Endothelial cell of umbilical vein (primary cell): Measurements from ENCODE around the gene DNAH3. TPM values are rescaled to one million over a fixed set of nuclear protein-coding genes. Genes with fewer than 3 reads are reported as not detected.
"Not testable (repeated sequence)": the region's sequence is repeated elsewhere in the genome, so short reads cannot be mapped to it uniquely, and the experiment has no call there.

Experiments used
- BruUV-seq: library from RNA; stranded (reverse); fragments of 400-500 nt; replicated peaks from 2 replicates; lab custom pipeline; 2021; lab: Mats Ljungman, UMichigan
- CTCF ChIA-PET: fragments of 300-600, 350-600 bp; sonication (Branson Sonifier 250); formaldehyde crosslinking; loops from one replicate; lab custom pipeline; 2021; ENCODE audit warnings: antibody characterized with exemption, inconsistent platforms; lab: Charles Lee
- POLR2A ChIA-PET: fragments of 300-600, 350-600 bp; sonication (Branson Sonifier 250); formaldehyde crosslinking; loops from one replicate; lab custom pipeline; 2021; ENCODE audit warnings: antibody characterized with exemption, inconsistent platforms; lab: Charles Lee
- DNase-seq: peaks from one replicate; pipeline ENCODE4 v3.0.0-alpha.2; 2011; ENCODE audit warnings: low read depth, low spot score
- FAIRE-seq: peaks from 2 replicates; lab custom pipeline; 2011; peaks lifted over from hg19 to GRCh38; lab: Jason Lieb, UNC
- H2AFZ ChIP-seq: 2 replicates; pipeline ENCODE4 v1.6.0; 2012; ENCODE audit warnings: low read depth, low read length, control low read depth, inconsistent platforms
- H3K27ac ChIP-seq: 2 replicates; pipeline ENCODE4 v1.5.1; 2011; ENCODE audit warnings: low read depth, mild to moderate bottlenecking, control low read depth, low read length, moderate library complexity; ENCODE audit not compliant: insufficient read depth
- H3K27me3 ChIP-seq, 2 experiments: 2 replicates each; pipeline versions ENCODE4 v1.6.0 to v1.6.1; 2011; ENCODE audit warnings: low read length in 2 of 2, mixed read lengths in 1 of 2; ENCODE audit not compliant: control insufficient read depth in 2 of 2, insufficient read depth in 2 of 2
- H3K36me3 ChIP-seq, 2 experiments: 2 replicates in 1 of 2; 3 replicates in 1 of 2; pipeline ENCODE4 v1.5.1; 2011; ENCODE audit warnings: low read length in 2 of 2, mild to moderate bottlenecking in 1 of 2, moderate library complexity in 1 of 2; ENCODE audit not compliant: control insufficient read depth in 2 of 2, insufficient read depth in 2 of 2; ENCODE audit errors: extremely low read depth in 1 of 2
- H3K4me1 ChIP-seq: 3 replicates; pipeline ENCODE4 v1.5.1; 2011; ENCODE audit warnings: mild to moderate bottlenecking, low read length; ENCODE audit not compliant: control insufficient read depth, insufficient read depth; ENCODE audit errors: extremely low read depth
- H3K4me2 ChIP-seq: 2 replicates; pipeline ENCODE4 v1.6.1; 2011; ENCODE audit warnings: low read length, control low read depth, mixed read lengths; ENCODE audit not compliant: insufficient read depth
- H3K4me3 ChIP-seq, 3 experiments: fragments of 200-600 bp in 1 of 3; sonication (generic), shearing (Covaris generic) in 1 of 3; replicated peaks in 1 of 3; 2 replicates each; pipeline ENCODE4 v1.5.1; 2011 to 2016; ENCODE audit warnings: control low read depth in 3 of 3, low read length in 3 of 3, mild to moderate bottlenecking in 2 of 3, inconsistent platforms in 1 of 3, low read depth in 1 of 3, moderate library complexity in 1 of 3; ENCODE audit not compliant: insufficient read depth in 1 of 3
- H3K79me2 ChIP-seq: 2 replicates; pipeline ENCODE4 v1.6.0; 2012; ENCODE audit warnings: low read length, inconsistent platforms; ENCODE audit not compliant: control insufficient read depth, insufficient read depth
- H3K9ac ChIP-seq: replicated peaks from 2 replicates; pipeline ENCODE3; 2011; ENCODE audit warnings: low read length, control low read depth; ENCODE audit not compliant: insufficient read depth; ENCODE audit errors: extremely low read depth
- H3K9me1 ChIP-seq: replicated peaks from 3 replicates; pipeline ENCODE4 v1.6.0; 2011; ENCODE audit warnings: mild to moderate bottlenecking, low read length; ENCODE audit not compliant: control insufficient read depth, insufficient read depth; ENCODE audit errors: extremely low read depth
- H3K9me3 ChIP-seq: replicated peaks from 2 replicates; pipeline ENCODE4 v1.5.1; 2012; ENCODE audit warnings: low read length, inconsistent platforms; ENCODE audit not compliant: control insufficient read depth, insufficient read depth
- H4K20me1 ChIP-seq: replicated peaks from 2 replicates; pipeline ENCODE3; 2011; ENCODE audit warnings: mild to moderate bottlenecking, low read length; ENCODE audit not compliant: control insufficient read depth, insufficient read depth; ENCODE audit errors: extremely low read depth
- CTCF ChIP-seq, 2 donors: IDR thresholded peaks; 1 replicate in 1 of 2; 2 replicates in 1 of 2; pipeline ENCODE4 v1.5.1; 2011; ENCODE audit warnings: low read length in 2 of 2, mild to moderate bottlenecking in 2 of 2, moderate library complexity in 2 of 2, control low read depth in 1 of 2, inconsistent platforms in 1 of 2, low read depth in 1 of 2; ENCODE audit not compliant: insufficient read depth in 1 of 2; ENCODE audit errors: extremely low read depth in 1 of 2
- EZH2 ChIP-seq: IDR thresholded peaks from 2 replicates; pipeline ENCODE4 v1.6.1; 2012; ENCODE audit warnings: borderline replicate concordance, low read depth, mild to moderate bottlenecking, moderate library complexity, low read length, inconsistent platforms; ENCODE audit not compliant: severe bottlenecking
- dilution Hi-C: fragments of 300-500 bp; cut with MboI; formaldehyde crosslinking; loops from one replicate; pipeline ENCODE4 v1.15.0; 2019; ENCODE audit warnings: low sequenced_read_pairs; ENCODE audit not compliant: extremely low pct_ligation_motif_present
- intact Hi-C: fragments of 100-400 bp; cut with micrococcal nuclease; formaldehyde crosslinking; loops from one replicate; pipeline ENCODE4 v1.10.0; 2022
- polyA plus RNA-seq, 4 experiments: library from polyadenylated mRNA; depleted of rRNA in 3 of 4; stranded (reverse) in 3 of 4; unstranded in 1 of 4; fragments of >200 nt; gene quantifications; 2 replicates each; pipeline versions ENCODE4 v1.2.1 to v1.2.3, GENCODE V29; 2011 to 2012; ENCODE audit warnings: missing spikeins in 1 of 4
- total RNA-seq: library from RNA; stranded (reverse); gene quantifications from 2 replicates; pipeline ENCODE4 v1.2.3, GENCODE V29; 2021

Gene DNAH3
- total and polyA plus RNA-seq, 2 donors (not counting 3 experiments of a cell fraction or from before 2014, with no cell fraction given) = not detected

- TF ChIP-seq EZH2 (no peak), CTCF (IDR thresholded peaks at IDR 0.05; ENCODE audit: extremely low read depth in 1 of 2, insufficient read depth in 1 of 2, low read depth in 1 of 2, low read length in 2 of 2) (peak; percentile 49 to 54)
- no peak overlapping the region for H3K9ac ChIP-seq
- H3K9me1 ChIP-seq = no peaks in the 10 kb centered on the region
- H3K27me3 ChIP-seq = no peaks in the 10 kb centered on the region
- no peaks in the 10 kb centered on the region for H3K79me2 ChIP-seq
- FAIRE-seq (peak; percentile 94), DNase-seq (peak; percentile 65)
- H3K27ac ChIP-seq = no peak overlapping the region
- no TSS peak for BruUV-seq
- H3K4me3 ChIP-seq = no peak overlapping the region
- dilution Hi-C loops (no loop called here), intact Hi-C loops (loop anchor here (1.0 to 5.0 kb wide), 7 partner anchors 31 to 1165 kb away; partner anchors contain the start of gene CRYM)
- H2AFZ ChIP-seq = no peak overlapping the region
- no peak overlapping the region for H3K4me2 ChIP-seq
- H4K20me1 ChIP-seq = no peaks in the 10 kb centered on the region
- H3K9me3 ChIP-seq = no peaks in the 10 kb centered on the region
- H3K4me1 ChIP-seq = peaks cover 13% of the 10 kb centered on the region
- peaks cover 0 to 3% of the 10 kb centered on the region in 2 experiments for H3K36me3 ChIP-seq
- ChIA-PET POLR2A (interaction anchor here (0.6 to 1.0 kb wide), 4 partner anchors 53 to 364 kb away, joined by 4 to 5 read pairs (median 4); no protein-coding TSS in a partner anchor), CTCF (interaction anchor here (0.6 to 5.1 kb wide), 26 partner anchors 9 to 1497 kb away, joined by 3 to 117 read pairs (median 4); partner anchors contain the start of gene CRYM)
Observed at GRCh38 chr16:21156767-21157467, 6.3 kb upstream of the DNAH3 start.

GRCh38 chr16:21156011-21156410, 5.4 kb upstream of the DNAH3 start:
- CTCF ChIA-PET = interaction anchor here (0.9 to 5.1 kb wide), 10 partner anchors 17 to 1165 kb away, joined by 3 to 117 read pairs (median 5); no protein-coding TSS in a partner anchor
- BruUV-seq = not testable (repeated sequence)

GRCh38 chr16:21153124-21153729, 2.6 kb upstream of the DNAH3 start:
- CTCF ChIA-PET = interaction anchor here (0.6 to 2.1 kb wide), 2 partner anchors 148 to 231 kb away, joined by 3 to 5 read pairs; no protein-coding TSS in a partner anchor
- H3K9me1 ChIP-seq, intact Hi-C loops, DNase-seq, H3K4me2 ChIP-seq, H3K4me1 ChIP-seq, H2AFZ ChIP-seq, dilution Hi-C loops, H3K27ac ChIP-seq, H3K36me3 ChIP-seq, H4K20me1 ChIP-seq, H3K9ac ChIP-seq, POLR2A ChIA-PET, H3K79me2 ChIP-seq, H3K9me3 ChIP-seq, BruUV-seq, H3K4me3 ChIP-seq, FAIRE-seq: not testable (repeated sequence)
- H3K27me3 ChIP-seq = peaks cover 4 to 12% of the 10 kb centered on the region in 2 experiments

More at GRCh38 chr16:21156011-21156410, 5.4 kb upstream of the DNAH3 start:
- H3K27ac ChIP-seq, FAIRE-seq, POLR2A ChIA-PET, H3K9me1 ChIP-seq, H3K36me3 ChIP-seq, H2AFZ ChIP-seq, H3K9me3 ChIP-seq, H3K9ac ChIP-seq, H4K20me1 ChIP-seq, H3K4me2 ChIP-seq, H3K27me3 ChIP-seq, DNase-seq, H3K4me3 ChIP-seq, H3K79me2 ChIP-seq, dilution Hi-C loops: not testable (repeated sequence)
- H3K4me1 ChIP-seq = peaks cover 13% of the 10 kb centered on the region
- intact Hi-C loops = loop anchor here (1.0 to 5.0 kb wide), 7 partner anchors 32 to 1166 kb away; partner anchors contain the start of gene CRYM
